Epithelial cell of proximal tubule (primary cell): ENCODE data around the gene HACD2. TPM values are rescaled to one million over a fixed set of nuclear protein-coding genes. Genes with fewer than 3 reads are reported as not detected.

Source experiments
- DNase-seq: peaks from one replicate; pipeline ENCODE4 v3.0.0-alpha.2; 2011; ENCODE audit warnings: low read depth
- H3K4me3 ChIP-seq: 2 replicates; pipeline ENCODE4 v1.5.1; 2011; ENCODE audit warnings: low read depth, mild to moderate bottlenecking, low read length
- CTCF ChIP-seq: conservative IDR thresholded peaks from 2 replicates; pipeline ENCODE4 v1.5.1; 2012; ENCODE audit warnings: low read depth, mild to moderate bottlenecking, low read length
- total RNA-seq: library from RNA; depleted of rRNA; stranded (reverse); fragments of >200 nt; gene quantifications from 2 replicates; pipeline ENCODE4 v1.2.3, GENCODE V29; 2015

The HACD2 gene
- total RNA-seq, 1 donor from 2014 or later = 22.8 TPM

GRCh38 chr3:123503203-123503602 is 81.7 kb downstream of the HACD2 start:
- no peak for DNase-seq
- no peak overlapping the region for H3K4me3 ChIP-seq
- TF ChIP-seq CTCF = no peak

- no peak for DNase-seq
- no peak for TF ChIP-seq CTCF
- no peak overlapping the region for H3K4me3 ChIP-seq
Measured at GRCh38 chr3:123499322-123499721, 85.5 kb downstream of the HACD2 start.

- no peak for DNase-seq
- no peak overlapping the region for H3K4me3 ChIP-seq
- no peak for TF ChIP-seq CTCF
Measured at GRCh38 chr3:123498761-123499160, 86.1 kb downstream of the HACD2 start.

- no peak for TF ChIP-seq CTCF
- no peak overlapping the region for H3K4me3 ChIP-seq
- no peak for DNase-seq
Measured at GRCh38 chr3:123493912-123494311, 90.9 kb downstream of the HACD2 start.

- DNase-seq = no peak
- H3K4me3 ChIP-seq = no peak overlapping the region
- no peak for TF ChIP-seq CTCF
Measured at GRCh38 chr3:123491966-123492587, 92.8 kb downstream of the HACD2 start.

- TF ChIP-seq CTCF = peak; percentile 97
- no peak for DNase-seq
- H3K4me3 ChIP-seq = no peak overlapping the region
Measured at GRCh38 chr3:123489400-123490004, 95.4 kb downstream of the HACD2 start.
